ENCODE data around the gene CFAP43.

CFAP43 gene

DNA sequence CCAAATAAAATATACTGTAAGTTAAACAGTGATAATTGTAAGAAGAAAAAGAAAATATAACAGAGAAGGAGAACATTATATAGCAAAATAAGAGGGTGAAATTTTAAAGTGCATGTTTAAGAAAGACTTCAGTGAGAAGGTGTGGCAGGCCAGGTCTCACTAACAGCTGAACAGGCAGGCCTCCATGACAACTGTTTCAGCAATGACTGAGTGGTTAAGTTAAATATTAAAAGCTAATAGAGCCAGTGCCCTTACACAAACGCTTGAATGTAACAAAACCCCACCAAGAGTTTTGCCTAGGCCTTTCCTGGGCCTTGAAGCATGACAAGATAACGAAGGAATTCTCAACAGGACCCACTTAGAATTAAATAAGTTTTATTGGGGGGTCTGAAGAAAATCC is 32.6 kb downstream of the CFAP43 start:
- TF ChIP-seq, protein P1, sequence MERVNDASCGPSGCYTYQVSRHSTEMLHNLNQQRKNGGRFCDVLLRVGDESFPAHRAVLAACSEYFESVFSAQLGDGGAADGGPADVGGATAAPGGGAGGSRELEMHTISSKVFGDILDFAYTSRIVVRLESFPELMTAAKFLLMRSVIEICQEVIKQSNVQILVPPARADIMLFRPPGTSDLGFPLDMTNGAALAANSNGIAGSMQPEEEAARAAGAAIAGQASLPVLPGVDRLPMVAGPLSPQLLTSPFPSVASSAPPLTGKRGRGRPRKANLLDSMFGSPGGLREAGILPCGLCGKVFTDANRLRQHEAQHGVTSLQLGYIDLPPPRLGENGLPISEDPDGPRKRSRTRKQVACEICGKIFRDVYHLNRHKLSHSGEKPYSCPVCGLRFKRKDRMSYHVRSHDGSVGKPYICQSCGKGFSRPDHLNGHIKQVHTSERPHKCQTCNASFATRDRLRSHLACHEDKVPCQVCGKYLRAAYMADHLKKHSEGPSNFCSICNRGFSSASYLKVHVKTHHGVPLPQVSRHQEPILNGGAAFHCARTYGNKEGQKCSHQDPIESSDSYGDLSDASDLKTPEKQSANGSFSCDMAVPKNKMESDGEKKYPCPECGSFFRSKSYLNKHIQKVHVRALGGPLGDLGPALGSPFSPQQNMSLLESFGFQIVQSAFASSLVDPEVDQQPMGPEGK (CRISPR knock-in tag; IDR thresholded peaks at IDR 0.05; ENCODE audit: borderline replicate concordance) = no peak
- TF ChIP-seq PPARA (CRISPR knock-in tag; IDR thresholded peaks at IDR 0.05; ENCODE audit: borderline replicate concordance) = no peak
- TF ChIP-seq, protein P2, sequence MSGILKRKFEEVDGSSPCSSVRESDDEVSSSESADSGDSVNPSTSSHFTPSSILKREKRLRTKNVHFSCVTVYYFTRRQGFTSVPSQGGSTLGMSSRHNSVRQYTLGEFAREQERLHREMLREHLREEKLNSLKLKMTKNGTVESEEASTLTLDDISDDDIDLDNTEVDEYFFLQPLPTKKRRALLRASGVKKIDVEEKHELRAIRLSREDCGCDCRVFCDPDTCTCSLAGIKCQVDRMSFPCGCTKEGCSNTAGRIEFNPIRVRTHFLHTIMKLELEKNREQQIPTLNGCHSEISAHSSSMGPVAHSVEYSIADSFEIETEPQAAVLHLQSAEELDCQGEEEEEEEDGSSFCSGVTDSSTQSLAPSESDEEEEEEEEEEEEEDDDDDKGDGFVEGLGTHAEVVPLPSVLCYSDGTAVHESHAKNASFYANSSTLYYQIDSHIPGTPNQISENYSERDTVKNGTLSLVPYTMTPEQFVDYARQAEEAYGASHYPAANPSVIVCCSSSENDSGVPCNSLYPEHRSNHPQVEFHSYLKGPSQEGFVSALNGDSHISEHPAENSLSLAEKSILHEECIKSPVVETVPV (CRISPR knock-in tag; IDR thresholded peaks at IDR 0.05) = no peak
- no peak for TF ChIP-seq SNAI2 (CRISPR knock-in tag; IDR thresholded peaks at IDR 0.05)
- no peak for TF ChIP-seq ZNF70 (CRISPR knock-in tag; IDR thresholded peaks at IDR 0.05)
- no peak for TF ChIP-seq RARB (CRISPR knock-in tag; IDR thresholded peaks at IDR 0.05)
- no peak for TF ChIP-seq ESRRG (CRISPR knock-in tag; IDR thresholded peaks at IDR 0.05)
- no peak for TF ChIP-seq BACH2 (CRISPR knock-in tag; IDR thresholded peaks at IDR 0.05; ENCODE audit: borderline replicate concordance)
- TF ChIP-seq, protein P3, sequence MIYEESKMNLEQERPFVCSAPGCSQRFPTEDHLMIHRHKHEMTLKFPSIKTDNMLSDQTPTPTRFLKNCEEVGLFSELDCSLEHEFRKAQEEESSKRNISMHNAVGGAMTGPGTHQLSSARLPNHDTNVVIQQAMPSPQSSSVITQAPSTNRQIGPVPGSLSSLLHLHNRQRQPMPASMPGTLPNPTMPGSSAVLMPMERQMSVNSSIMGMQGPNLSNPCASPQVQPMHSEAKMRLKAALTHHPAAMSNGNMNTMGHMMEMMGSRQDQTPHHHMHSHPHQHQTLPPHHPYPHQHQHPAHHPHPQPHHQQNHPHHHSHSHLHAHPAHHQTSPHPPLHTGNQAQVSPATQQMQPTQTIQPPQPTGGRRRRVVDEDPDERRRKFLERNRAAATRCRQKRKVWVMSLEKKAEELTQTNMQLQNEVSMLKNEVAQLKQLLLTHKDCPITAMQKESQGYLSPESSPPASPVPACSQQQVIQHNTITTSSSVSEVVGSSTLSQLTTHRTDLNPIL (CRISPR knock-in tag; IDR thresholded peaks at IDR 0.05; ENCODE audit: low read depth) = no peak
- no peak for TF ChIP-seq TOX (CRISPR knock-in tag; IDR thresholded peaks at IDR 0.05; ENCODE audit: borderline replicate concordance)
- no peak for TF ChIP-seq GLIS3 (CRISPR knock-in tag; IDR thresholded peaks at IDR 0.05)
- TF ChIP-seq ZNF8 (CRISPR knock-in tag; IDR thresholded peaks at IDR 0.05) = no peak
- no peak for TF ChIP-seq ZC3H10 (CRISPR knock-in tag; IDR thresholded peaks at IDR 0.05)
- no peak for TF ChIP-seq ARNTL (CRISPR knock-in tag; IDR thresholded peaks at IDR 0.05; ENCODE audit: borderline replicate concordance, low read depth)
- no peak for TF ChIP-seq ZNF565 (CRISPR knock-in tag; conservative IDR thresholded peaks at IDR 0.05; ENCODE audit: low read depth)
- ATAC-seq = no peak

DNA sequence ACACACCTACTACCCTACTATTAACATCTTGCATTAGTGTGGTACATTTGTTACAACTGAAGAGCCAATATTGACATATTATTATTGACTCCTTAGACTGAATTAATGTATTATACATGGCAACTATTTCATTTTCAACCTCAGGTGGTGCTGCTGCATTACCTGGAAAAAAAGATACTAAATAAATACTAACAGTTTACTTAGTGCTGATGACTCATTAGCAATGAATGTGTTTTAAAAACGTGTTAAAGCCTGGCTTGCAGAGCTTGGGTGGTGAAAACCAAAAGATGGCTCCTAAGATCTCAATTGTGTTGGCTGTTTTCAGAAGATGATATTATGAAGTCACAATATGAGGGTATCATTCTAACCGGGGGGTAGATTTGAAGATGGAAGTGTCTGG is 34.8 kb downstream of the CFAP43 start:
- TF ChIP-seq, protein P2 (CRISPR knock-in tag; IDR thresholded peaks at IDR 0.05) = no peak
- no peak for TF ChIP-seq ZNF70 (CRISPR knock-in tag; IDR thresholded peaks at IDR 0.05)
- TF ChIP-seq ZFP30 (CRISPR knock-in tag; IDR thresholded peaks at IDR 0.05) = no peak
- no peak for TF ChIP-seq TOX (CRISPR knock-in tag; IDR thresholded peaks at IDR 0.05; ENCODE audit: borderline replicate concordance)
- TF ChIP-seq CSDC2 (CRISPR knock-in tag; IDR thresholded peaks at IDR 0.05) = no peak
- TF ChIP-seq ZNF565 (CRISPR knock-in tag; conservative IDR thresholded peaks at IDR 0.05; ENCODE audit: low read depth) = no peak
- TF ChIP-seq SNAI2 (CRISPR knock-in tag; IDR thresholded peaks at IDR 0.05) = no peak
- TF ChIP-seq ESRRG (CRISPR knock-in tag; IDR thresholded peaks at IDR 0.05) = no peak
- TF ChIP-seq TCF4 (CRISPR knock-in tag; IDR thresholded peaks at IDR 0.05; ENCODE audit: borderline replicate concordance) = no peak
- no peak for TF ChIP-seq ISL1 (CRISPR knock-in tag; IDR thresholded peaks at IDR 0.05)
- TF ChIP-seq, protein P1 (CRISPR knock-in tag; IDR thresholded peaks at IDR 0.05; ENCODE audit: borderline replicate concordance) = no peak
- TF ChIP-seq ZC3H10 (CRISPR knock-in tag; IDR thresholded peaks at IDR 0.05) = no peak
- TF ChIP-seq, protein P3 (CRISPR knock-in tag; IDR thresholded peaks at IDR 0.05; ENCODE audit: low read depth) = no peak
- no peak for TF ChIP-seq RARB (CRISPR knock-in tag; IDR thresholded peaks at IDR 0.05)
- no peak for TF ChIP-seq OSR1 (CRISPR knock-in tag; IDR thresholded peaks at IDR 0.05)
- no peak for TF ChIP-seq ARNTL (CRISPR knock-in tag; IDR thresholded peaks at IDR 0.05; ENCODE audit: borderline replicate concordance, low read depth)
- TF ChIP-seq ZNF8 (CRISPR knock-in tag; IDR thresholded peaks at IDR 0.05) = no peak
- no peak for ATAC-seq

DNA sequence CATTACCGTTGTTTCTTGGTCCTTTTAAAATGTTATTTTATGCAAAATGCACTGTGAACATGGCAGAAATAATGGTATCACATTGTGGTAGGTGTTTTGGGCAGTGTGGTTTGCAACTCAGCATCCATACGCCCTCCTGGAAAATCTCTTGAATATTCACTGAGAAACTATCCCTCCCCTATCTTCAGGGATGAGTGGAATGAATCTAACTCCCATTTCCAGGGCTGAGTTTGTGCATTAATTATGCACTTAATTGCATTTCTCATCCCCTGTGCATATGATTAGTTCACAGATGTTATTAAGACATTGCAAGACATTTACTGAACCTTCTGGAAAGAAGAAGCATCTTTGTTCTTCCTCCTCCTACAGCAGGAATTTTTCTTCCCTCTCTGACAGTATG is 36.5 kb downstream of the CFAP43 start:
- no peak for TF ChIP-seq TCF4 (CRISPR knock-in tag; IDR thresholded peaks at IDR 0.05; ENCODE audit: borderline replicate concordance)
- no peak for TF ChIP-seq ZNF565 (CRISPR knock-in tag; conservative IDR thresholded peaks at IDR 0.05; ENCODE audit: low read depth)
- TF ChIP-seq, protein P4, sequence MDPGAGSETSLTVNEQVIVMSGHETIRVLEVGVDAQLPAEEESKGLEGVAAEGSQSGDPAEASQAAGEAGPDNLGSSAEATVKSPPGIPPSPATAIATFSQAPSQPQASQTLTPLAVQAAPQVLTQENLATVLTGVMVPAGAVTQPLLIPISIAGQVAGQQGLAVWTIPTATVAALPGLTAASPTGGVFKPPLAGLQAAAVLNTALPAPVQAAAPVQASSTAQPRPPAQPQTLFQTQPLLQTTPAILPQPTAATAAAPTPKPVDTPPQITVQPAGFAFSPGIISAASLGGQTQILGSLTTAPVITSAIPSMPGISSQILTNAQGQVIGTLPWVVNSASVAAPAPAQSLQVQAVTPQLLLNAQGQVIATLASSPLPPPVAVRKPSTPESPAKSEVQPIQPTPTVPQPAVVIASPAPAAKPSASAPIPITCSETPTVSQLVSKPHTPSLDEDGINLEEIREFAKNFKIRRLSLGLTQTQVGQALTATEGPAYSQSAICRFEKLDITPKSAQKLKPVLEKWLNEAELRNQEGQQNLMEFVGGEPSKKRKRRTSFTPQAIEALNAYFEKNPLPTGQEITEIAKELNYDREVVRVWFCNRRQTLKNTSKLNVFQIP (CRISPR knock-in tag; IDR thresholded peaks at IDR 0.05; ENCODE audit: borderline replicate concordance, low read depth) = no peak
- no peak for TF ChIP-seq ZFP3 (CRISPR knock-in tag; IDR thresholded peaks at IDR 0.05)
- TF ChIP-seq, protein P5, sequence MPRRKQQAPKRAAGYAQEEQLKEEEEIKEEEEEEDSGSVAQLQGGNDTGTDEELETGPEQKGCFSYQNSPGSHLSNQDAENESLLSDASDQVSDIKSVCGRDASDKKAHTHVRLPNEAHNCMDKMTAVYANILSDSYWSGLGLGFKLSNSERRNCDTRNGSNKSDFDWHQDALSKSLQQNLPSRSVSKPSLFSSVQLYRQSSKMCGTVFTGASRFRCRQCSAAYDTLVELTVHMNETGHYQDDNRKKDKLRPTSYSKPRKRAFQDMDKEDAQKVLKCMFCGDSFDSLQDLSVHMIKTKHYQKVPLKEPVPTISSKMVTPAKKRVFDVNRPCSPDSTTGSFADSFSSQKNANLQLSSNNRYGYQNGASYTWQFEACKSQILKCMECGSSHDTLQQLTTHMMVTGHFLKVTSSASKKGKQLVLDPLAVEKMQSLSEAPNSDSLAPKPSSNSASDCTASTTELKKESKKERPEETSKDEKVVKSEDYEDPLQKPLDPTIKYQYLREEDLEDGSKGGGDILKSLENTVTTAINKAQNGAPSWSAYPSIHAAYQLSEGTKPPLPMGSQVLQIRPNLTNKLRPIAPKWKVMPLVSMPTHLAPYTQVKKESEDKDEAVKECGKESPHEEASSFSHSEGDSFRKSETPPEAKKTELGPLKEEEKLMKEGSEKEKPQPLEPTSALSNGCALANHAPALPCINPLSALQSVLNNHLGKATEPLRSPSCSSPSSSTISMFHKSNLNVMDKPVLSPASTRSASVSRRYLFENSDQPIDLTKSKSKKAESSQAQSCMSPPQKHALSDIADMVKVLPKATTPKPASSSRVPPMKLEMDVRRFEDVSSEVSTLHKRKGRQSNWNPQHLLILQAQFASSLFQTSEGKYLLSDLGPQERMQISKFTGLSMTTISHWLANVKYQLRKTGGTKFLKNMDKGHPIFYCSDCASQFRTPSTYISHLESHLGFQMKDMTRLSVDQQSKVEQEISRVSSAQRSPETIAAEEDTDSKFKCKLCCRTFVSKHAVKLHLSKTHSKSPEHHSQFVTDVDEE (CRISPR knock-in tag; IDR thresholded peaks at IDR 0.05) = no peak
- TF ChIP-seq ZC3H10 (CRISPR knock-in tag; IDR thresholded peaks at IDR 0.05) = no peak
- no peak for ATAC-seq
